GM21737 (cell line): ENCODE measurements around the gene CPA5.

ENCODE experiments used
- ATAC-seq: cut with Tn5 transposase; IDR thresholded peaks from one replicate; pipeline ENCODE4 v1.9.1; 2021; ENCODE audit warnings: mild to moderate bottlenecking, moderate library complexity; ENCODE audit not compliant: unreplicated experiment

Gene CPA5

GRCh38 chr7:130393841-130394411 lies 49.3 kb downstream of the CPA5 start:
- ATAC-seq, result no peak

GRCh38 chr7:130394421-130395195 lies 50.0 kb downstream of the CPA5 start:
- no peak for ATAC-seq

- ATAC-seq, result no peak
Measured at GRCh38 chr7:130395421-130395820, 50.8 kb downstream of the CPA5 start.

GRCh38 chr7:130396109-130396508 lies 51.5 kb downstream of the CPA5 start:
- ATAC-seq, result no peak

- ATAC-seq, result no peak
Measured at GRCh38 chr7:130397051-130397757, 52.6 kb downstream of the CPA5 start.

DNA sequence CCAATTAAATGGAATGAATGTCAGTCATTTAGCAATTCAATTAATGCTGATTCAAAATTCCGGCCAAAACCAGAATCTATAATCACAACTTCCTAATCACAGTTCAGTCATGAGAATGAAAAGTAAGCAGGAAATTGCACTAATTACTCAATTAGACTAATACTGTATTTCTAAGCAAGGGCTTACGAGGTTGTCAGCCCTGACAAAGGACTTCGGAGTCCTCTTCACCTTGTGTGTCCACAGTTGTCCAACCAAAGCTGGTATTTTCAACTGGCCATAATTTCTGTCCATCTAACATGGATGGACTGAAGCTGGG lies 53.1 kb downstream of the CPA5 start:
- ATAC-seq, result no peak

DNA sequence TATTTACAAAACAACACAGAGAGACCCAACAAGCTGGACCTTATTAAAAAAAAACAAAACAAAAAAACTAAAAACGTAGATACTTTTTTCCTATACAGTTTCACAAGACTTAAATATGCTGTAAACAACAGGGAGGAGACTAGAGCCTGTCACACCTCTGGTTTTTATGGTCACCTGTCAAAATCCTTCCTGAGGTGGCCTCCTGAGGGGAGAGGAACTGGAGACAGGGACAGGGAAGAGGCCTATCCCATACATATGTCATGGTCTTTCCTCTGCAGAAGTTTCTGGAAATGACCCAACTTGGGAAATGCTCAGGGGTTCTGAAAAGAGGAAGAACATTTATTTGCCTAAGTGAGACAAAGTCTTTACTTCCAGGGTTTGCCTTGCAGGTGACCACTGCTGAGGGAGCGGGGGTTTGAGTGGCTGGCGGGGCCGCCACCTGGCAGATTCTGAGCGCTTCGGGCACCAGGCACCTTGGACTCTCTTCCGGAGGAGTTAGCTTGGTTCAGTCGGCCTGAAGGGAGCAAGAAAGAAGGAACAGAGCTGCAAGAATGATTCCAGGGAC lies 54.0 kb downstream of the CPA5 start:
- ATAC-seq, result no peak

GRCh38 chr7:130400120-130400572 lies 55.5 kb downstream of the CPA5 start:
- no peak for ATAC-seq

DNA sequence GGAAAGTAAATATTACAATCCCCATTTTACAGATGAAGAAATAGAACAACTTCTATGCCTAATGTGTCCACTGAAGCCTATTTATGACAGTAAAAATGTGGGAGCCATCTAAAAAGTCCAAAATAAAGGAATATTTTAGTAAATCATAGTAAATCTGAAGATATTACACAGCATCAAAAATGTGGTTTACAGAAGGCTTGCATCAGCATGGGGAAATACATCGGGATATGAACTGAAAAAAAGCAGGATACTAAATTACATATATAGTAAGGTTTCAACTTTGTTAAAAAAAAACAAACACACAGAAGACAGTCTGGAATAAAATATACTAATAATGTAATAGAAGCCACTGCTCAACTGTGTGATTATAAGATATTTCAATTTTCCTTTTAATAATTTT lies 56.5 kb downstream of the CPA5 start:
- no peak for ATAC-seq

- no peak for ATAC-seq
Measured at GRCh38 chr7:130401578-130401977, 57.0 kb downstream of the CPA5 start.

DNA sequence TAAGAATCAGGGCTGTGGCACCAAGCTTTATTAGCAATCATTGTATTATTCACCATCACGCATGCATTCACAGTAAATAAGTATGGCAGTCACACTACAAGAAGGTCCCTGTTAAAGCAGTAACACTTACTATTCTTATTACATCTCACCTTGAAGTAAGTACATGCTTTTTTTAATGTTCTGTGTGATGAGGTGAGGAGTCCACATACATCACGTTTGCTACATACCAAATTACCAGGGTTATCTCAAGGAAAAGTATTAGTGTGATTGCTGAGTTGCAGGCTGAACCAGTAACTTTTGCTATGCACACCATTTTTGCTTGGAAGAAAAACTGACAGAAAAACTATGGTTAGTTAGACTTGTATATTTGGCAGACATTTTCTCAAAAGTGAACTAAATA lies 60.4 kb downstream of the CPA5 start:
- ATAC-seq, result no peak

GRCh38 chr7:130409067-130409711 lies 64.6 kb downstream of the CPA5 start:
- ATAC-seq, result no peak

DNA sequence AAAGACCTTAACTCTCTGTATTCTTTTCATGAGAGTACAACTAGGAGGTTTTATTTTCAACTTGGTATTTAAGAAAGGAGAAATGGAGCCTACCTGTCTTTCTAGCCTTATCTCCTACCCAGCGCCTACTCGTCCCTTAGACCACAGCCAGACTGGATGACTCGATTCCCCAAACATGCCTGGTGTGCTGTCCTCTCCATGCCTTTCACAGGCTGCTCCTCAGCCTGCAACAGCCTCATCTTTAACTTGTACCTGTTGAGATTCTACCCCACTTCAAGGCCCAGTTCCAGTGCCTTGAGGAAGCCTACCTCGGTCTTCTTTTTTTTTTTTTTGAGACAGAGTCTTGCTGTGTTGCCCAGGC lies 65.1 kb downstream of the CPA5 start:
- ATAC-seq, result no peak

DNA sequence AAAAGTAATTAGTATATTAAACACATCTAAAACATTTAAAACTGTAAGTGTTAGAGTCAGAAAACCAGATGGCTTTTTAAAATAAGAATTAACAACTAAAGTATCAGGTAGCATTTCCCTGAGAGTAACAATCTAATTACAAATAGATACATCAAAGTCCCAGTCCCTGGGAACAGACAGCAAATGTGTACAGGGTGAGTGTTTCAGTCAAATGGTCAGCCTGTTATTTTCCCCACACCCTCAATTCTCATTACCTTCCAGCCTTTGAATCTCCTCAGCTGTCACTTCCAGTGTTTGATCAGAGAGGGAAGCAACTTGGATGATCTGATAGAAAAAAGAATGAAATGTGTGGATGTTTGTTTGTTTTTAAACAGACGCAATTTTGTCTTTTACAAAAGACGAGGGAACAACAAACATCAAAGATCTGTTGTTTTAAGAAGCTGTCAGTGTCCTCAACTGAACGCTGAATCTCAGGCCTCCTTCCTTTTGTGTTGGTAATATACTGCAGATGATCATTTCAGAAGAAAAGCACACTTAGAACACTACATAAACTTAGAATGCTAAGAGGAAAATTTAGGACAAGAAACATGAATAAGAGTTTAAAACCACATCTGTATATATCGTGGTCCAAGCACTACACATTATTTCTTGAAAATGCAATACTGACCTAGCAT lies 66.4 kb downstream of the CPA5 start:
- ATAC-seq, result no peak

DNA sequence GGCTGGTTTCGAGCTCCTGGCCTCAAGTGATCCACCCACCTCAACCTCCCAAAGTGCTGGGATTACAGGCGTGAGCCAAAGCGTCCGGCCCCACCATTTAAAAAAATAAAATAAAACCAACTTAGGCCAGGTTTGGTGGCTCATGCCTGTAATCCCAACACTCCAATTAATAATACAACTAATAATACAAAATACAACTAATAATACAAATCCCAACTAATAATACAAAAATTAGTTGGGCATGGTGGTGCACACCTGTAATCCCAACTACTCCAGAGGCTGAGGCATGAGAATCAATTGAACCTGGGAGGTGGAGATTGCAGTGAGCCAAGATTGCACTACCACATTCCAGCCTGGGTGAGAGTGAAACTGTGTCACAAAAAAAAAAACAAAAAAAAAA lies 68.6 kb downstream of the CPA5 start:
- ATAC-seq, result no peak

GRCh38 chr7:130415006-130415405 lies 70.4 kb downstream of the CPA5 start:
- no peak for ATAC-seq

DNA sequence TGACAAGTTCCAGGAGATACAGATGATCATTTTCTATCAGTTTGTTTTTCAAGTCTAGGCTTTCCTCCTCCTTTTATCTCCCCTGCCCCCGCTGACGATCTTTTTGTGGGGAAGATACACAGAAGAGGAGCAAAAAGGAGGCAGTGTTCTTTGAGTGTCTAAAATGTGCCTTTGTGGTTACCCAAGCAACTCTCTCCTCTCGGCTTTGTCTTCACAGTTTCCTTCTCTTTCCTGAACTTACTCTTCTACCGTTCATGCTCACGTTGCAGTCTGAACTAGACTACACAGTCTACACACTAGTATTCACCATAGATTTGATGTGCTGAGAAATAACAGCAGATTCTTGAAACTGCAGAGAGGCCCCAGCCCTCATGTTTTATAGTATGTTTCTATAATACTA lies 72.6 kb downstream of the CPA5 start:
- no peak for ATAC-seq

DNA sequence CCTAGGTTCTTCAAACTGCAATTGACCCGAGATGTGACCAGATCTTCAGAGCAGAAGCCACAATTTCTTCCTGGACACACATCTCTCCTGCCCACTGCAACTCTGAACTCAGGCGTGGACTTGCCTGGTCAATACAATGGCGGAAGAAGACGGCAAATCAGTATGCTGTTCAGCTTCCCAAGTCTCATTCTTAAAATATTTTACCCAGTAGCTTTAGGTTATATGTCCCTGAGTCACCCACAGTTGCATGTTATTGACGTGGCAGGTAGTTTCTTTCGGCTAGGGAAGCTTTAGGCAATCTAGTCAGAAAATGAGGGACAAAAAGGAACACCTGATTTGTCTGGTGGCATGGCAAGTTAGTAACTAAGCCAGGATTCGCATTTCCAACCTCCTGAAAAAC lies 73.7 kb downstream of the CPA5 start:
- ATAC-seq, result no peak
